Caco-2 (cell line): Measurements from ENCODE around the gene TIAM1. TPM values are rescaled to one million over a fixed set of nuclear protein-coding genes. Genes with fewer than 3 reads are reported as not detected.

Source experiments
- Bru-seq: library from RNA; stranded (reverse); fragments of 400-500 nt; gene quantifications from one replicate; lab custom pipeline; 2021; lab: Mats Ljungman, UMichigan
- BruChase-seq, 2 experiments: library from RNA; stranded (reverse); fragments of 400-500 nt; gene quantifications; one replicate each; lab custom pipeline; 2021; lab: Mats Ljungman, UMichigan
- BruUV-seq: library from RNA; stranded (reverse); fragments of 400-500 nt; replicated peaks from 2 replicates; lab custom pipeline; 2021; lab: Mats Ljungman, UMichigan
- CTCF ChIA-PET: fragments of 300-600 bp; sonication (Branson Sonifier 250); formaldehyde crosslinking; loops from one replicate; lab custom pipeline; 2022; ENCODE audit warnings: antibody characterized with exemption; lab: Charles Lee
- POLR2A ChIA-PET: fragments of 300-600 bp; sonication (Branson Sonifier 250); formaldehyde crosslinking; loops from one replicate; lab custom pipeline; 2022; ENCODE audit warnings: antibody characterized with exemption; lab: Charles Lee
- DNase-seq, 2 experiments: peaks; one replicate each; pipeline versions ENCODE4 v3.0.0 to v3.0.0-alpha.2; 2020 to 2022
- H3K27me3 ChIP-seq: replicated peaks from 2 replicates; pipeline ENCODE4 v1.6.0; 2011; ENCODE audit warnings: low read length; ENCODE audit not compliant: control insufficient read depth, insufficient read depth
- H3K36me3 ChIP-seq: 2 replicates; pipeline ENCODE4 v1.5.1; 2011; ENCODE audit warnings: low read length; ENCODE audit not compliant: control insufficient read depth, insufficient read depth
- H3K4me1 ChIP-seq: fragments of 250-450 bp; sonication (Bioruptor Pico); 2 replicates; pipeline ENCODE4 v1.5.1; 2020; ENCODE audit warnings: mild to moderate bottlenecking
- H3K4me3 ChIP-seq: 2 replicates; pipeline ENCODE4 v1.5.1; 2011; ENCODE audit warnings: low read depth, mild to moderate bottlenecking, control low read depth, low read length
- H3K9me3 ChIP-seq: fragments of 250-450 bp; sonication (Bioruptor Pico); 2 replicates; pipeline ENCODE4 v1.5.1; 2020; ENCODE audit warnings: mild to moderate bottlenecking, moderate library complexity
- H3K27ac Mint-ChIP-seq: one replicate; pipeline ENCODE4 v1.8.0; 2022; ENCODE audit warnings: mixed read lengths; ENCODE audit not compliant: unreplicated experiment
- H3K27me3 Mint-ChIP-seq: one replicate; pipeline ENCODE4 v1.8.0; 2022; ENCODE audit warnings: mixed read lengths; ENCODE audit not compliant: insufficient read depth, unreplicated experiment
- H3K36me3 Mint-ChIP-seq: one replicate; pipeline ENCODE4 v1.8.0; 2022; ENCODE audit warnings: mild to moderate bottlenecking, mixed read lengths; ENCODE audit not compliant: insufficient read depth, unreplicated experiment
- H3K4me1 Mint-ChIP-seq: one replicate; pipeline ENCODE4 v1.8.0; 2022; ENCODE audit warnings: low read depth, mixed read lengths; ENCODE audit not compliant: unreplicated experiment
- H3K4me3 Mint-ChIP-seq: one replicate; pipeline ENCODE4 v1.8.0; 2022; ENCODE audit warnings: mild to moderate bottlenecking, moderate library complexity, mixed read lengths; ENCODE audit not compliant: unreplicated experiment
- H3K9me3 Mint-ChIP-seq: one replicate; pipeline ENCODE4 v1.8.0; 2022; ENCODE audit warnings: mixed read lengths; ENCODE audit not compliant: unreplicated experiment
- intact Hi-C: fragments of 100-400 bp; cut with micrococcal nuclease; formaldehyde crosslinking; loops from one replicate; pipeline ENCODE4 v1.10.0; 2022; ENCODE audit not compliant: unreplicated experiment
- long read RNA-seq: library from polyadenylated mRNA; stranded (forward); transcript quantifications from one replicate; pipeline ENCODE4 v2.0.0, GENCODE V29; 2022
- total RNA-seq: library from RNA; stranded (reverse); gene quantifications from 2 replicates; pipeline ENCODE4 v1.2.3, GENCODE V29; 2022
- TF ChIP-seq, protein P1 (sequence below), 2 experiments: fragments of 200-600 bp in 1 of 2; IDR thresholded peaks; 1 replicate in 1 of 2; 2 replicates in 1 of 2; pipeline versions ENCODE4 v1.5.1 to v1.8.0; 2011 to 2022; ENCODE audit warnings: antibody characterized with exemption in 1 of 2, control low read depth in 1 of 2, inconsistent platforms in 1 of 2, low read depth in 1 of 2, low read length in 1 of 2, mild to moderate bottlenecking in 1 of 2, moderate library complexity in 1 of 2; ENCODE audit not compliant: insufficient read depth in 1 of 2, severe bottlenecking in 1 of 2, unreplicated experiment in 1 of 2

Gene TIAM1, protein sequence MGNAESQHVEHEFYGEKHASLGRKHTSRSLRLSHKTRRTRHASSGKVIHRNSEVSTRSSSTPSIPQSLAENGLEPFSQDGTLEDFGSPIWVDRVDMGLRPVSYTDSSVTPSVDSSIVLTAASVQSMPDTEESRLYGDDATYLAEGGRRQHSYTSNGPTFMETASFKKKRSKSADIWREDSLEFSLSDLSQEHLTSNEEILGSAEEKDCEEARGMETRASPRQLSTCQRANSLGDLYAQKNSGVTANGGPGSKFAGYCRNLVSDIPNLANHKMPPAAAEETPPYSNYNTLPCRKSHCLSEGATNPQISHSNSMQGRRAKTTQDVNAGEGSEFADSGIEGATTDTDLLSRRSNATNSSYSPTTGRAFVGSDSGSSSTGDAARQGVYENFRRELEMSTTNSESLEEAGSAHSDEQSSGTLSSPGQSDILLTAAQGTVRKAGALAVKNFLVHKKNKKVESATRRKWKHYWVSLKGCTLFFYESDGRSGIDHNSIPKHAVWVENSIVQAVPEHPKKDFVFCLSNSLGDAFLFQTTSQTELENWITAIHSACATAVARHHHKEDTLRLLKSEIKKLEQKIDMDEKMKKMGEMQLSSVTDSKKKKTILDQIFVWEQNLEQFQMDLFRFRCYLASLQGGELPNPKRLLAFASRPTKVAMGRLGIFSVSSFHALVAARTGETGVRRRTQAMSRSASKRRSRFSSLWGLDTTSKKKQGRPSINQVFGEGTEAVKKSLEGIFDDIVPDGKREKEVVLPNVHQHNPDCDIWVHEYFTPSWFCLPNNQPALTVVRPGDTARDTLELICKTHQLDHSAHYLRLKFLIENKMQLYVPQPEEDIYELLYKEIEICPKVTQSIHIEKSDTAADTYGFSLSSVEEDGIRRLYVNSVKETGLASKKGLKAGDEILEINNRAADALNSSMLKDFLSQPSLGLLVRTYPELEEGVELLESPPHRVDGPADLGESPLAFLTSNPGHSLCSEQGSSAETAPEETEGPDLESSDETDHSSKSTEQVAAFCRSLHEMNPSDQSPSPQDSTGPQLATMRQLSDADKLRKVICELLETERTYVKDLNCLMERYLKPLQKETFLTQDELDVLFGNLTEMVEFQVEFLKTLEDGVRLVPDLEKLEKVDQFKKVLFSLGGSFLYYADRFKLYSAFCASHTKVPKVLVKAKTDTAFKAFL (N-terminal part only)
- total RNA-seq (5.2 and 5.5 TPM in 2 replicates), Bru-seq, nascent RNA (percentile 43 among the genes with signal in this experiment), BruChase-seq, experiment 1, labeled RNA remaining after a 2-hour chase (percentile 44 among the genes with signal in this experiment), BruChase-seq, experiment 2, labeled RNA remaining after a 6-hour chase (percentile 45 among the genes with signal in this experiment)
- long read RNA-seq, partial matches to known transcripts = 0 of 1 reads
- long read RNA-seq, other reads (novel, unspliced or antisense) = 1 of 1 reads

DNA sequence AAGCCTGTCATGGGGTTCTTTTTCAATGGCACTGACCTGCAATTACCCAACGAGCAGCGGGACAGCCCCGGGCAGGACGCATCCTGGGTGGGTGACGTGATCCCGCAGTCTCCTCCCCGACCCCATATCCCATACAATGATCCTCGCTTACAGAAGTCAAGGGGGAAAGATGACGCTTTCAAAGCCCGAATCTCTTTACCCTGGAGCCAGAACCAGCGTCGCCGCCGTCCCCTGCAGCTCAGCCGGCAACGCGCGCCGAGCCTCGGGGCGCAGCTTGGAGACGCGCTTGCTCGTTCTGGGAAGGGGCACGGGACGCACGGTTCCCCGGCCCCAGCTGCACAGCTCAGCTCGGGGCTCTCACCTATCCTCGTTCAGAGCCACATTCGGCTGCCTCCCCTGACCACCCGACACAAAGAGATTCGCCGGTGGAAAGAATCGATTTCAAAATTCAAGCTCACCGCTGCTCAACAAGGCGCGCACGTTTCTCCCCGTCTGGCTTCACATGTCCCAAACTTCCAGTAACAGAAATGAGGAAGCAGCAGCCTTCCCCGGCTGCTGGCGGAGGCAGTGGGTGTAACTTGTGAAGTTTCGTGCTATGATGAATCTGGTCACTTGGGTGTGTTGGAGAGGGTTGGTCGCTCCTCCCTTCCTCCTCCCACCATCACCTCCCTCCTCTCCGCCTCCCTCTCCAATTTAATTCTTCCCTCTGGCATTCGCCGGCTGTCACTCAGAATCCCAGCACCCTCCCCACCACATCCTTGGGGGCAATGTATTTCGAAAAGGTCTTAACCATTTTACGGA, at the start of gene TIAM1:
Gene TIAM1 (minus strand): TSS at position 582 of the 801 bp plus-strand sequence. CDS start 77,289 bp downstream, outside the sequence.
- Mint-ChIP-seq H3K27ac (no peak within 1 kb of the TSS), H3K4me1 (peaks cover 9% of the 10 kb centered on the region), H3K4me3 (peak within 1 kb of the TSS; percentile 62), H3K36me3 (peaks cover 2% of the 10 kb centered on the region), H3K9me3 (no peaks in the 10 kb centered on the region), H3K27me3 (no peaks in the 10 kb centered on the region)
- no peak for DNase-seq
- no TSS peak for BruUV-seq
- POLR2A ChIA-PET = no interaction called here
- H3K36me3 ChIP-seq = no peaks in the 10 kb centered on the region
- TF ChIP-seq, protein P1, sequence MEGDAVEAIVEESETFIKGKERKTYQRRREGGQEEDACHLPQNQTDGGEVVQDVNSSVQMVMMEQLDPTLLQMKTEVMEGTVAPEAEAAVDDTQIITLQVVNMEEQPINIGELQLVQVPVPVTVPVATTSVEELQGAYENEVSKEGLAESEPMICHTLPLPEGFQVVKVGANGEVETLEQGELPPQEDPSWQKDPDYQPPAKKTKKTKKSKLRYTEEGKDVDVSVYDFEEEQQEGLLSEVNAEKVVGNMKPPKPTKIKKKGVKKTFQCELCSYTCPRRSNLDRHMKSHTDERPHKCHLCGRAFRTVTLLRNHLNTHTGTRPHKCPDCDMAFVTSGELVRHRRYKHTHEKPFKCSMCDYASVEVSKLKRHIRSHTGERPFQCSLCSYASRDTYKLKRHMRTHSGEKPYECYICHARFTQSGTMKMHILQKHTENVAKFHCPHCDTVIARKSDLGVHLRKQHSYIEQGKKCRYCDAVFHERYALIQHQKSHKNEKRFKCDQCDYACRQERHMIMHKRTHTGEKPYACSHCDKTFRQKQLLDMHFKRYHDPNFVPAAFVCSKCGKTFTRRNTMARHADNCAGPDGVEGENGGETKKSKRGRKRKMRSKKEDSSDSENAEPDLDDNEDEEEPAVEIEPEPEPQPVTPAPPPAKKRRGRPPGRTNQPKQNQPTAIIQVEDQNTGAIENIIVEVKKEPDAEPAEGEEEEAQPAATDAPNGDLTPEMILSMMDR (IDR thresholded peaks at IDR 0.05; ENCODE audit: insufficient read depth in 1 of 2, low read depth in 1 of 2, low read length in 1 of 2, severe bottlenecking in 1 of 2, unreplicated experiment in 1 of 2) = no peak
- no peaks in the 10 kb centered on the region for H3K27me3 ChIP-seq
- CTCF ChIA-PET = no interaction called here
- H3K4me3 ChIP-seq = peak within 1 kb of the TSS; percentile 10; the same call in 1 of the 2 replicates
- H3K9me3 ChIP-seq = no peaks in the 10 kb centered on the region
- no peaks in the 10 kb centered on the region for H3K4me1 ChIP-seq
- intact Hi-C loops = no loop called here

DNA sequence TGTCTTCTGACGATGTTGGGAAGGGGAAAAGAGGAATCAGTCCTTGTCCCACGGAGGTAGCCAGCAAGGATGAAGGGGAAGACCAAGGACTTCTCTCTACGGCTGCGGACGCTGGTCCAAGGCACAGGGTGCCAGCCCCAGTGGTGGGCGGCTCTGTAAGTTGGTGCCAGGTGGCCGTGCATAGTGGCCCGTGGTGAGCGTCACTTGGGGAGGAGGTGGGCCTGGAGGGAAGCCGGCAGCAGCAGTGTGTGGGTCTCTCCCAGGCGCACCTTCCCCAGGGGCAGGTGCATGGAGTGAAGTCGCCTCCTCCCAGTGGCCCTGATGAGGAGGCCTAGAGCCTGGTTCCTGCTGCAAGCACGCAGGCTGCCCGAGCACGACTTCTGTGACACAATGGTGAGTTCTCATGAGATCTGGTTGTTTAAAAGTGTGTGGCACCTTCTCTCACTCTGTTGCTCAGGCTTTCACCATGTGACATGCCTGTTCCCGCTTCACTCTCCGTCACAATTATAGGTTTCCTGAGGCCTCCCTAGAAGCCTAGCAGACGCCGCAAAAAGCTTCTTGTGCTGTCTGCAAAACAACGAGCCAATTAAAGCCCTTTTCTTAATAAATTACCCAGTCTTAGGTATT, 43.6 kb upstream of the TIAM1 start:
- Histone ChIP-seq H3K27me3 (no peaks in the 10 kb centered on the region), H3K4me1 (no peaks in the 10 kb centered on the region), H3K4me3 (no peak overlapping the region), H3K9me3 (no peaks in the 10 kb centered on the region), H3K36me3 (no peaks in the 10 kb centered on the region)
- no peaks in the 10 kb centered on the region for H3K27me3 Mint-ChIP-seq
- H3K4me3 Mint-ChIP-seq = no peak overlapping the region
- TF ChIP-seq, protein P1 (IDR thresholded peaks at IDR 0.05; ENCODE audit: insufficient read depth in 1 of 2, low read depth in 1 of 2, low read length in 1 of 2, severe bottlenecking in 1 of 2, unreplicated experiment in 1 of 2) = no peak
- DNase-seq = no peak
- H3K9me3 Mint-ChIP-seq = no peaks in the 10 kb centered on the region
- intact Hi-C loops = no loop called here
- CTCF ChIA-PET = no interaction called here
- no peaks in the 10 kb centered on the region for H3K4me1 Mint-ChIP-seq
- no peaks in the 10 kb centered on the region for H3K36me3 Mint-ChIP-seq
- H3K27ac Mint-ChIP-seq = no peak overlapping the region
- POLR2A ChIA-PET = no interaction called here
- no TSS peak for BruUV-seq
